Measurements from ENCODE around the gene TTC38. TPM values are rescaled to one million over a fixed set of nuclear protein-coding genes. Genes with fewer than 3 reads are reported as not detected.

Gene TTC38
- polyA plus RNA-seq, 2 of the 4 experiments (the other 2 are of a cell fraction) = 12.4 to 22.1 TPM

DNA sequence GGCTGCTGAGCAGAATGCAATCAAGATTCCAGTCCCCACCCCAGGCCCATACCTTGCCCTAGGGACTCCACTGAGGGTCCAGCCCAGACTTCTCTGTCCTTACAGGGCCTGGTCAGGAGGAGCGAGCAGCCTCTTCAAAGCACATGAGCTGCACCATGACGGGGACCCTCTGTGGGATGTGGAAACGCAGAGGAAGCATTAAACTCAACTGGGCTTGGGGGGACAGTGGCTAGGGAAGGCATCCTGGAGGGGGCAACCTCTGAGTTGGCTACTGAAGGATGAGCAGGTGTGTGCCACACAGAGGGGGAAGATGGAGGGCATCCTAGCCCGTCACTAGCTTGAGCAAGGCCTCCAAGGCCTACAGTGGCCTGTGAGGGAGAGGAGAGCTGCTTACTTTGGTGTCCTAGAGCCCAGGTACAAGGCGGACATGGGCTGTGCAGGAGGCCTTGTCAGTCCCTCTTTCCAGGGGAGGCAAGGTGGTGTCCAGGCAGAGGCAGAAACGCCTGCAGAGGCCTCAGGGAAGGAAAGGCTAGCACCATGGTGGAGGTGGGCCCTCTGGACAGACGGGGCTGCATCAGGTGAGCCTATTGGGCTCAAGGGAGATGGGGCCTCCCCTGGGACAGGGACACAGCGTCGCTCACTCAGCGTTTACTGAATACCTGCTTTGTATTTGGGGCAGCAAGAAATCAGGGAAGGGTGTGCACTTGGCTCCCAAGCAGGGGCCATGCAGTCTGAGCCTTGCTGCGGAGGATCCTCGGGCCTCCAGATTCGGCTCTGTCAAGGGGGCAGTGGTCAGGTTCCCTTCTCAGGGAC is 14.3 kb downstream of the TTC38 start:
- FAIRE-seq (no peak), ATAC-seq (no peak), DNase-seq (ENCODE audit: low read depth in 1 of 2, low spot score in 1 of 2) (no peak)
- Histone ChIP-seq H3K4me2 (no peak overlapping the region), H3K4me3 (no peak overlapping the region), H3K4me1 (no peaks in the 10 kb centered on the region), H3K9me3 (no peaks in the 10 kb centered on the region), H3K27ac (no peak overlapping the region)
- CTCF ChIA-PET = no interaction called here
- 89% methylated on average over 12 of the region's 13 CpGs for WGBS (ENCODE audit: missing lambda C conversion rate)
- TF ChIP-seq RFX5 (IDR thresholded peaks at IDR 0.05) = no peak
- no peak for TF ChIP-seq PHF8 (IDR thresholded peaks at IDR 0.05; ENCODE audit: borderline replicate concordance, low read depth)
- no peak for TF ChIP-seq RARB (CRISPR knock-in tag; IDR thresholded peaks at IDR 0.05)
- TF ChIP-seq ZFP36 (IDR thresholded peaks at IDR 0.05; ENCODE audit: borderline replicate concordance, partially characterized antibody) = no peak
- no peak for TF ChIP-seq GATA3 (IDR thresholded peaks at IDR 0.05; ENCODE audit: borderline replicate concordance)
- no peak for TF ChIP-seq RCOR1 (IDR thresholded peaks at IDR 0.05; ENCODE audit: low read depth, low read length)
- no peak for TF ChIP-seq BHLHE40 (IDR thresholded peaks at IDR 0.05; ENCODE audit: low read depth, low read length)
- TF ChIP-seq FOSB (CRISPR knock-in tag; IDR thresholded peaks at IDR 0.05) = no peak
- TF ChIP-seq HOXB5 (CRISPR knock-in tag; IDR thresholded peaks at IDR 0.05) = no peak
- POLR2A ChIA-PET = no interaction called here

DNA sequence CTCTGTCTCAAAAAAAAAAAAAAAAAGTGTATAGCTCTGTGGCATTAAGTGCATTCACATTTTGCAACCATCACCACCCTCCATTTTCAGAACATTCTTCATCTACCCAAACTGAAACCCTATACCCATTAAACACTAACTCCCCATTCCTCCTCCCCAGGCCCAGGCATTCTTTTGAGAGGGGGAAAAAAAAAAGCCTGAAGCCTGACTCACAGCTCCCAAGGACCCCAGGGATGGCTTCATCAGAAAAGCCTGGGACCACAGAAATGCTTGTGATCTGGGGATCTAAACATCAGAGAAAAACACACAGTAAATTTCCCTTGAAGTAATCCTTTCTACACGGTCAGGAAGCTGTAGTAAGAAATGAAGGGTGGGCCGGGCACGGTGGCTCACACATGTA is 18.2 kb downstream of the TTC38 start:
- Histone ChIP-seq H3K4me3 (no peak overlapping the region), H3K27ac (no peak overlapping the region), H3K9me3 (no peaks in the 10 kb centered on the region), H3K4me1 (no peaks in the 10 kb centered on the region), H3K4me2 (no peak overlapping the region)
- 88% methylated on average over 3 of the region's 3 CpGs for WGBS (ENCODE audit: missing lambda C conversion rate)
- ChIA-PET CTCF (interaction anchor here (1.1 to 2.0 kb wide), 3 partner anchors 32 to 166 kb away, joined by 4 to 8 read pairs (median 4); no protein-coding TSS in a partner anchor), POLR2A (no interaction called here)
- ATAC-seq (no peak), DNase-seq (ENCODE audit: low read depth in 1 of 2, low spot score in 1 of 2) (no peak), FAIRE-seq (no peak)
- TF ChIP-seq, protein P1, sequence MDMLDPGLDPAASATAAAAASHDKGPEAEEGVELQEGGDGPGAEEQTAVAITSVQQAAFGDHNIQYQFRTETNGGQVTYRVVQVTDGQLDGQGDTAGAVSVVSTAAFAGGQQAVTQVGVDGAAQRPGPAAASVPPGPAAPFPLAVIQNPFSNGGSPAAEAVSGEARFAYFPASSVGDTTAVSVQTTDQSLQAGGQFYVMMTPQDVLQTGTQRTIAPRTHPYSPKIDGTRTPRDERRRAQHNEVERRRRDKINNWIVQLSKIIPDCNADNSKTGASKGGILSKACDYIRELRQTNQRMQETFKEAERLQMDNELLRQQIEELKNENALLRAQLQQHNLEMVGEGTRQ (IDR thresholded peaks at IDR 0.05) = no peak
- no peak for TF ChIP-seq HDAC2 (IDR thresholded peaks at IDR 0.05)
- no peak for TF ChIP-seq NFE2L2 (conservative IDR thresholded peaks at IDR 0.05; ENCODE audit: low read length)
- TF ChIP-seq CTCF (IDR thresholded peaks at IDR 0.05) = no peak
- no peak for TF ChIP-seq NR3C1 (IDR thresholded peaks at IDR 0.05)
- TF ChIP-seq NPAS2 (CRISPR knock-in tag; IDR thresholded peaks at IDR 0.05; ENCODE audit: borderline replicate concordance) = no peak
- TF ChIP-seq EHF (CRISPR knock-in tag; IDR thresholded peaks at IDR 0.05) = no peak
- TF ChIP-seq ESRRA (IDR thresholded peaks at IDR 0.05; ENCODE audit: borderline replicate concordance, low read length) = no peak
- TF ChIP-seq EHMT2 (IDR thresholded peaks at IDR 0.05; ENCODE audit: low read depth) = no peak
- TF ChIP-seq FOXS1 (CRISPR knock-in tag; IDR thresholded peaks at IDR 0.05) = no peak
- no peak for TF ChIP-seq GATA3 (IDR thresholded peaks at IDR 0.05; ENCODE audit: borderline replicate concordance)

- H3K9me3 ChIP-seq = no peaks in the 10 kb centered on the region
- ChIA-PET POLR2A (no interaction called here), CTCF (interaction anchor here (1.1 to 2.0 kb wide), 3 partner anchors 31 to 167 kb away, joined by 4 to 8 read pairs (median 4); no protein-coding TSS in a partner anchor)
- no peak for DNase-seq (ENCODE audit: low read depth in 1 of 2, low spot score in 1 of 2)
- 97% methylated on average over 12 of the region's 15 CpGs for WGBS (ENCODE audit: missing lambda C conversion rate)
- no peak overlapping the region for H3K4me3 ChIP-seq
- no peak for FAIRE-seq
- H3K4me1 ChIP-seq = no peaks in the 10 kb centered on the region
- H3K4me2 ChIP-seq = no peak overlapping the region
- ATAC-seq = no peak
- H3K27ac ChIP-seq = no peak overlapping the region
- TF ChIP-seq, protein P2, sequence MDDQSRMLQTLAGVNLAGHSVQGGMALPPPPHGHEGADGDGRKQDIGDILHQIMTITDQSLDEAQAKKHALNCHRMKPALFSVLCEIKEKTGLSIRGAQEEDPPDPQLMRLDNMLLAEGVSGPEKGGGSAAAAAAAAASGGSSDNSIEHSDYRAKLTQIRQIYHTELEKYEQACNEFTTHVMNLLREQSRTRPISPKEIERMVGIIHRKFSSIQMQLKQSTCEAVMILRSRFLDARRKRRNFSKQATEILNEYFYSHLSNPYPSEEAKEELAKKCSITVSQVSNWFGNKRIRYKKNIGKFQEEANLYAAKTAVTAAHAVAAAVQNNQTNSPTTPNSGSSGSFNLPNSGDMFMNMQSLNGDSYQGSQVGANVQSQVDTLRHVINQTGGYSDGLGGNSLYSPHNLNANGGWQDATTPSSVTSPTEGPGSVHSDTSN (IDR thresholded peaks at IDR 0.05) = no peak
- TF ChIP-seq FOSB (CRISPR knock-in tag; IDR thresholded peaks at IDR 0.05) (no peak), HOXB5 (CRISPR knock-in tag; IDR thresholded peaks at IDR 0.05) (no peak), CBX2 (IDR thresholded peaks at IDR 0.05; ENCODE audit: borderline replicate concordance, low read depth) (no peak), CBX8 (IDR thresholded peaks at IDR 0.05) (no peak), EP300 (IDR thresholded peaks at IDR 0.05) (no peak), HEYL (CRISPR knock-in tag; IDR thresholded peaks at IDR 0.05) (no peak), FOSL2 (IDR thresholded peaks at IDR 0.05) (no peak), FOSL2 (CRISPR knock-in tag; IDR thresholded peaks at IDR 0.05) (no peak), POLR2A (IDR thresholded peaks at IDR 0.05; ENCODE audit: low read length) (no peak), KDM1A (IDR thresholded peaks at IDR 0.05; ENCODE audit: low read depth) (no peak), SREBF2 (IDR thresholded peaks at IDR 0.05) (no peak), HDAC2 (IDR thresholded peaks at IDR 0.05) (no peak), ZSCAN20 (CRISPR knock-in tag; IDR thresholded peaks at IDR 0.05) (no peak), ZC3H11A (IDR thresholded peaks at IDR 0.05) (no peak)
Measured at GRCh38 chr22:46286941-46287872, 19.4 kb downstream of the TTC38 start.
